Testis (tissue), 2 donors: ENCODE results near the gene SP4.

Source experiments
- CTCF ChIP-seq, 3 experiments: fragments of 450-650 bp in 2 of 3; fragments of 200-600 bp in 1 of 3; sonication (generic) in 1 of 3; IDR thresholded peaks; one replicate each; pipeline ENCODE4 v1.5.1; 2016 to 2019; ENCODE audit warnings: antibody characterized with exemption in 3 of 3, mild to moderate bottlenecking in 2 of 3, moderate library complexity in 1 of 3
- POLR2A ChIP-seq: fragments of 450-650 bp; IDR thresholded peaks from one replicate; pipeline ENCODE4 v1.6.1; 2017; ENCODE audit warnings: antibody characterized with exemption, mild to moderate bottlenecking, moderate library complexity

DNA sequence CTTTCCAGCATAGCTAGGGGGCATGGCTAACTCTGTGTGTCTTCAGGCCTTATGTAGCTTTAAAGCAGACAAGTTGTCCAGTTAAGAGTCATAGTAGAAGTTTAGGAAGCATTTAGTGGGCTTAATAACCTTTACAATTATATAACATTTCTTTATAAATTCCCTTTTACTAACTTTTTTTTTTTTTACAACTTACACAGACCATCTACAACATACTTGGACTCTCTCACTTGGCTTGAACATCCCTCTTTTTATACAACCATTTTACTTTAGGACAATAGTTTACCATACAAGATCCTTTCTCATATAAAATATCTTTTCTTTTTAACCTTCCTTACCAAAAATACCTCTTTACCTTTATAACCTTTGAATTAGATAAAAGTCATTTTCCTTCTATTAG, 26.3 kb downstream of the SP4 start:
- no peak for TF ChIP-seq CTCF (IDR thresholded peaks at IDR 0.05)
- no peak for TF ChIP-seq POLR2A
